A673 (cell line): ENCODE data around the gene B9D1. TPM values are rescaled to one million over a fixed set of nuclear protein-coding genes. Genes with fewer than 3 reads are reported as not detected.
A peak's percentile ranks its signal among the peaks of the same experiment; 100 is the strongest.

Experiments
- BruUV-seq: library from RNA; stranded (reverse); fragments of 400-500 nt; replicated peaks from 2 replicates; lab custom pipeline; 2021; lab: Mats Ljungman, UMichigan
- CTCF ChIA-PET: fragments of 300-600 bp; sonication (Branson Sonifier 250); formaldehyde crosslinking; loops from one replicate; lab custom pipeline; 2022; ENCODE audit warnings: antibody characterized with exemption; lab: Charles Lee
- POLR2A ChIA-PET: fragments of 300-600 bp; sonication (Branson Sonifier 250); formaldehyde crosslinking; loops from one replicate; lab custom pipeline; 2022; ENCODE audit warnings: antibody characterized with exemption; ENCODE audit not compliant: low non-redundant PET; lab: Charles Lee
- DNase-seq: peaks from one replicate; pipeline ENCODE4 v3.0.0-alpha.2; 2015; ENCODE audit warnings: low spot score
- H3K27ac ChIP-seq: fragments of 200-600 bp; sonication (generic); 2 replicates; pipeline ENCODE4 v1.5.1; 2016; ENCODE audit warnings: mixed run types, low read depth, mild to moderate bottlenecking, mixed read lengths, antibody characterized with exemption, low read length; ENCODE audit not compliant: poor library complexity, severe bottlenecking
- H3K27me3 ChIP-seq: fragments of 200-600 bp; sonication (generic); replicated peaks from 2 replicates; pipeline ENCODE4 v1.6.1; 2017; ENCODE audit warnings: mixed run types, low read depth, mild to moderate bottlenecking, mixed read lengths, antibody characterized with exemption, low read length; ENCODE audit not compliant: insufficient read depth, poor library complexity
- H3K36me3 ChIP-seq: fragments of 200-600 bp; sonication (generic); 2 replicates; pipeline ENCODE4 v1.6.1; 2016; ENCODE audit warnings: mixed run types, mild to moderate bottlenecking, mixed read lengths, antibody characterized with exemption, low read length; ENCODE audit not compliant: insufficient read depth, poor library complexity, severe bottlenecking
- H3K4me1 ChIP-seq: fragments of 200-600 bp; sonication (generic); 2 replicates; pipeline ENCODE4 v1.6.1; 2017; ENCODE audit warnings: mixed run types, mild to moderate bottlenecking, mixed read lengths, antibody characterized with exemption, low read length; ENCODE audit not compliant: insufficient read depth, poor library complexity, severe bottlenecking
- H3K4me3 ChIP-seq: fragments of 200-600 bp; sonication (generic); 2 replicates; pipeline ENCODE4 v1.5.1; 2016; ENCODE audit warnings: low read depth, mixed run types, mild to moderate bottlenecking, mixed read lengths, low read length; ENCODE audit not compliant: poor library complexity, severe bottlenecking
- H3K9me3 ChIP-seq: fragments of 200-600 bp; sonication (generic); 2 replicates; pipeline ENCODE4 v1.6.1; 2016; ENCODE audit warnings: mixed run types, low read depth, mild to moderate bottlenecking, mixed read lengths, antibody characterized with exemption, low read length; ENCODE audit not compliant: poor library complexity, severe bottlenecking
- EZH2 ChIP-seq: fragments of 200-600 bp; sonication (generic); IDR thresholded peaks from 2 replicates; pipeline ENCODE4 v1.6.1; 2017; ENCODE audit warnings: borderline replicate concordance, low read depth, mild to moderate bottlenecking, mixed read lengths, antibody characterized with exemption, low read length; ENCODE audit not compliant: poor library complexity, severe bottlenecking
- intact Hi-C: fragments of 100-400 bp; cut with micrococcal nuclease; formaldehyde crosslinking; loops from one replicate; pipeline ENCODE4 v1.10.0; 2022; ENCODE audit not compliant: unreplicated experiment
- total RNA-seq: library from RNA; stranded (reverse); gene quantifications from 2 replicates; pipeline ENCODE4 v1.2.3, GENCODE V29; 2021
- TF ChIP-seq, protein P1 (sequence below): fragments of 300-800, 200-600 bp; sonication (generic); conservative IDR thresholded peaks from 2 replicates; pipeline ENCODE4 v1.5.1; 2017; ENCODE audit warnings: low read depth, mild to moderate bottlenecking, antibody characterized with exemption, low read length, moderate library complexity, mixed read lengths

The B9D1 gene
- total RNA-seq, 1 experiment from 2014 or later: 37.0 TPM

DNA sequence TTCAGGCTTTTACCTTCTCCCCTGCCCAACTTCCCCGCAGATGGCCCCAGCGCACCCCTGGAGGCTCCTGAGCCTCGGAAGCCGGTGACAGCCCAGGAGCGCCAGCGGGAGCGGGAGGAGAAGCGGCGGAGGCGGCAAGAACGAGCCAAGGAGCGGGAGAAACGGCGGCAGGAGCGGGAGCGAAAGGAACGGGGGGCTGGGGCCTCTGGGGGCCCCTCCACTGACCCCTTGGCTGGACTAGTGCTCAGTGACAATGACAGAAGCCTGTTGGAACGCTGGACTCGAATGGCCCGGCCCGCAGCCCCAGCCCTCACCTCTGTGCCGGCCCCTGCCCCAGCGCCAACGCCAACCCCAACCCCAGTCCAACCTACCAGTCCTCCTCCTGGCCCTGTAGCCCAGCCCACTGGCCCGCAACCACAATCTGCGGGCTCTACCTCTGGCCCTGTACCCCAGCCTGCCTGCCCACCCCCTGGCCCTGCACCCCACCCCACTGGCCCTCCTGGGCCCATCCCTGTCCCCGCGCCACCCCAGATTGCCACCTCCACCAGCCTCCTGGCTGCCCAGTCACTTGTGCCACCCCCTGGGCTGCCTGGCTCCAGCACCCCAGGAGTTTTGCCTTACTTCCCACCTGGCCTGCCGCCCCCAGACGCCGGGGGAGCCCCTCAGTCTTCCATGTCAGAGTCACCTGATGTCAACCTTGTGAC lies 19.4 kb upstream of the B9D1 start:
- no peak overlapping the region for H3K4me3 ChIP-seq
- CTCF ChIA-PET: no interaction called here
- peaks cover 58% of the 10 kb centered on the region for H3K36me3 ChIP-seq
- peaks cover 35% of the 10 kb centered on the region for H3K4me1 ChIP-seq
- TF ChIP-seq EZH2: no peak
- TF ChIP-seq, protein P1, sequence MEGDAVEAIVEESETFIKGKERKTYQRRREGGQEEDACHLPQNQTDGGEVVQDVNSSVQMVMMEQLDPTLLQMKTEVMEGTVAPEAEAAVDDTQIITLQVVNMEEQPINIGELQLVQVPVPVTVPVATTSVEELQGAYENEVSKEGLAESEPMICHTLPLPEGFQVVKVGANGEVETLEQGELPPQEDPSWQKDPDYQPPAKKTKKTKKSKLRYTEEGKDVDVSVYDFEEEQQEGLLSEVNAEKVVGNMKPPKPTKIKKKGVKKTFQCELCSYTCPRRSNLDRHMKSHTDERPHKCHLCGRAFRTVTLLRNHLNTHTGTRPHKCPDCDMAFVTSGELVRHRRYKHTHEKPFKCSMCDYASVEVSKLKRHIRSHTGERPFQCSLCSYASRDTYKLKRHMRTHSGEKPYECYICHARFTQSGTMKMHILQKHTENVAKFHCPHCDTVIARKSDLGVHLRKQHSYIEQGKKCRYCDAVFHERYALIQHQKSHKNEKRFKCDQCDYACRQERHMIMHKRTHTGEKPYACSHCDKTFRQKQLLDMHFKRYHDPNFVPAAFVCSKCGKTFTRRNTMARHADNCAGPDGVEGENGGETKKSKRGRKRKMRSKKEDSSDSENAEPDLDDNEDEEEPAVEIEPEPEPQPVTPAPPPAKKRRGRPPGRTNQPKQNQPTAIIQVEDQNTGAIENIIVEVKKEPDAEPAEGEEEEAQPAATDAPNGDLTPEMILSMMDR: no peak
- H3K27ac ChIP-seq: peak overlapping the region; percentile 32
- POLR2A ChIA-PET: no interaction called here
- no peak for DNase-seq
- intact Hi-C loops: no loop called here
- no peaks in the 10 kb centered on the region for H3K27me3 ChIP-seq
- H3K9me3 ChIP-seq: no peaks in the 10 kb centered on the region
- BruUV-seq: no TSS peak

DNA sequence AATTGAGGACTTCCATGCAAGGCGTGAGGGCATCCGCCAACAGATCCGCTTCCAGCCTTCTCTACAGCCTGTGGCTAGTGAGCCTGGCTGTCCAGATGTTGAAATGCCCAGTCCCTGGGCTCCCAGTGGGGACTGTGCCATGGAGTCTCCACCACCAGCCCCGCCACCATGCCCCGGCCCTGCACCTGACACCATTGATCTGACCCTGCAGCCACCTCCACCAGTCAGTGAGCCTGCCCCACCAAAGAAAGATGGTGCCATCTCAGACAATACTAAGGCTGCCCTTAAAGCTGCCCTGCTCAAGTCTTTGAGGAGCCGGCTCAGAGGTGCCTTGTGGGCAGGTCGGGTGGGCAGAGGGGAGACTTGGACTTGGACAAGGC lies 18.8 kb upstream of the B9D1 start:
- CTCF ChIA-PET: no interaction called here
- Histone ChIP-seq H3K4me3 (no peak overlapping the region), H3K4me1 (peaks cover 33% of the 10 kb centered on the region), H3K36me3 (peaks cover 58% of the 10 kb centered on the region), H3K27ac (no peak overlapping the region), H3K9me3 (no peaks in the 10 kb centered on the region), H3K27me3 (no peaks in the 10 kb centered on the region)
- intact Hi-C loops: no loop called here
- BruUV-seq: no TSS peak
- POLR2A ChIA-PET: no interaction called here
- TF ChIP-seq, protein P1: no peak
- no peak for TF ChIP-seq EZH2
- no peak for DNase-seq

DNA sequence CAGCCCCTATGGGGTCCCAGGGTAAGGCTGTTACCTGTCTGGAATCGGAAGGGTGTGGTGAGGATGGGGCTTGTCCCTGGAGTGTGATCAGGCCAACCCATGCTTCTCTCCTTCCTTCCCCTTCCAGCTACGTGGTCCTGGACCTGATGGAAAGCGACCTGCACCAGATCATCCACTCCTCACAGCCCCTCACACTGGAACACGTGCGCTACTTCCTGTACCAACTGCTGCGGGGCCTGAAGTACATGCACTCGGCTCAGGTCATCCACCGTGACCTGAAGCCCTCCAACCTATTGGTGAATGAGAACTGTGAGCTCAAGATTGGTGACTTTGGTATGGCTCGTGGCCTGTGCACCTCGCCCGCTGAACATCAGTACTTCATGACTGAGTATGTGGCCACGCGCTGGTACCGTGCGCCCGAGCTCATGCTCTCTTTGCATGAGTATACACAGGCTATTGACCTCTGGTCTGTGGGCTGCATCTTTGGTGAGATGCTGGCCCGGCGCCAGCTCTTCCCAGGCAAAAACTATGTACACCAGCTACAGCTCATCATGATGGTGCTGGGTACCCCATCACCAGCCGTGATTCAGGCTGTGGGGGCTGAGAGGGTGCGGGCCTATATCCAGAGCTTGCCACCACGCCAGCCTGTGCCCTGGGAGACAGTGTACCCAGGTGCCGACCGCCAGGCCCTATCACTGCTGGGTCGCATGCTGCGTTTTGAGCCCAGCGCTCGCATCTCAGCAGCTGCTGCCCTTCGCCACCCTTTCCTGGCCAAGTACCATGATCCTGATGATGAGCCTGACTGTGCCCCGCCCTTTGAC lies 18.2 kb upstream of the B9D1 start:
- Histone ChIP-seq H3K4me3 (no peak overlapping the region), H3K27ac (no peak overlapping the region), H3K36me3 (peaks cover 53% of the 10 kb centered on the region), H3K27me3 (no peaks in the 10 kb centered on the region), H3K4me1 (peaks cover 27% of the 10 kb centered on the region), H3K9me3 (no peaks in the 10 kb centered on the region)
- intact Hi-C loops: no loop called here
- DNase-seq: no peak
- no peak for TF ChIP-seq EZH2
- TF ChIP-seq, protein P1: no peak
- CTCF ChIA-PET: no interaction called here
- POLR2A ChIA-PET: interaction anchor here (0.5 kb wide), 1 partner anchor 15 kb away, joined by 4 read pairs; no protein-coding TSS in a partner anchor
- no TSS peak for BruUV-seq
